RWPE2 (cell line): ENCODE data around the gene HDAC10.

Experiments
- ATAC-seq: fragments of 200-7000 bp; cut with Tn5 transposase; 3 replicates; pipeline ENCODE4 v1.9.1; 2021; ENCODE audit warnings: low read depth
- DNase-seq: peaks from one replicate; pipeline ENCODE4 v3.0.0-alpha.2; 2020; ENCODE audit warnings: low spot score
- H3K27ac ChIP-seq: fragments of 450-650 bp; 2 replicates; pipeline ENCODE4 v1.5.1; 2017; ENCODE audit warnings: mild to moderate bottlenecking; ENCODE audit not compliant: poor library complexity, severe bottlenecking
- H3K27me3 ChIP-seq: fragments of 250-450 bp; sonication (Bioruptor Pico); 2 replicates; pipeline ENCODE4 v1.5.1; 2021; ENCODE audit warnings: mild to moderate bottlenecking, moderate library complexity; ENCODE audit not compliant: insufficient read depth, poor library complexity, severe bottlenecking
- H3K36me3 ChIP-seq: fragments of 250-450 bp; sonication (Bioruptor Pico); 2 replicates; pipeline ENCODE4 v1.5.1; 2020; ENCODE audit warnings: low read depth, mild to moderate bottlenecking, moderate library complexity
- H3K4me1 ChIP-seq: fragments of 250-450 bp; sonication (Bioruptor Pico); 2 replicates; pipeline ENCODE4 v1.5.1; 2021; ENCODE audit warnings: mild to moderate bottlenecking, moderate library complexity; ENCODE audit not compliant: insufficient read depth, poor library complexity, severe bottlenecking
- H3K4me3 ChIP-seq: fragments of 250-450 bp; sonication (Bioruptor Pico); 2 replicates; pipeline ENCODE4 v1.5.1; 2021; ENCODE audit warnings: mild to moderate bottlenecking, moderate library complexity; ENCODE audit not compliant: severe bottlenecking
- H3K9me3 ChIP-seq: fragments of 250-450 bp; sonication (Bioruptor Pico); 2 replicates; pipeline ENCODE4 v1.5.1; 2021; ENCODE audit warnings: mild to moderate bottlenecking, moderate library complexity; ENCODE audit not compliant: severe bottlenecking
- TF ChIP-seq, protein P1 (sequence below): fragments of 450-650 bp; IDR thresholded peaks from one replicate; pipeline ENCODE4 v1.5.1; 2017; ENCODE audit warnings: mild to moderate bottlenecking, moderate library complexity; ENCODE audit not compliant: poor library complexity, severe bottlenecking

Gene HDAC10, protein sequence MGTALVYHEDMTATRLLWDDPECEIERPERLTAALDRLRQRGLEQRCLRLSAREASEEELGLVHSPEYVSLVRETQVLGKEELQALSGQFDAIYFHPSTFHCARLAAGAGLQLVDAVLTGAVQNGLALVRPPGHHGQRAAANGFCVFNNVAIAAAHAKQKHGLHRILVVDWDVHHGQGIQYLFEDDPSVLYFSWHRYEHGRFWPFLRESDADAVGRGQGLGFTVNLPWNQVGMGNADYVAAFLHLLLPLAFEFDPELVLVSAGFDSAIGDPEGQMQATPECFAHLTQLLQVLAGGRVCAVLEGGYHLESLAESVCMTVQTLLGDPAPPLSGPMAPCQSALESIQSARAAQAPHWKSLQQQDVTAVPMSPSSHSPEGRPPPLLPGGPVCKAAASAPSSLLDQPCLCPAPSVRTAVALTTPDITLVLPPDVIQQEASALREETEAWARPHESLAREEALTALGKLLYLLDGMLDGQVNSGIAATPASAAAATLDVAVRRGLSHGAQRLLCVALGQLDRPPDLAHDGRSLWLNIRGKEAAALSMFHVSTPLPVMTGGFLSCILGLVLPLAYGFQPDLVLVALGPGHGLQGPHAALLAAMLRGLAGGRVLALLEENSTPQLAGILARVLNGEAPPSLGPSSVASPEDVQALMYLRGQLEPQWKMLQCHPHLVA

DNA sequence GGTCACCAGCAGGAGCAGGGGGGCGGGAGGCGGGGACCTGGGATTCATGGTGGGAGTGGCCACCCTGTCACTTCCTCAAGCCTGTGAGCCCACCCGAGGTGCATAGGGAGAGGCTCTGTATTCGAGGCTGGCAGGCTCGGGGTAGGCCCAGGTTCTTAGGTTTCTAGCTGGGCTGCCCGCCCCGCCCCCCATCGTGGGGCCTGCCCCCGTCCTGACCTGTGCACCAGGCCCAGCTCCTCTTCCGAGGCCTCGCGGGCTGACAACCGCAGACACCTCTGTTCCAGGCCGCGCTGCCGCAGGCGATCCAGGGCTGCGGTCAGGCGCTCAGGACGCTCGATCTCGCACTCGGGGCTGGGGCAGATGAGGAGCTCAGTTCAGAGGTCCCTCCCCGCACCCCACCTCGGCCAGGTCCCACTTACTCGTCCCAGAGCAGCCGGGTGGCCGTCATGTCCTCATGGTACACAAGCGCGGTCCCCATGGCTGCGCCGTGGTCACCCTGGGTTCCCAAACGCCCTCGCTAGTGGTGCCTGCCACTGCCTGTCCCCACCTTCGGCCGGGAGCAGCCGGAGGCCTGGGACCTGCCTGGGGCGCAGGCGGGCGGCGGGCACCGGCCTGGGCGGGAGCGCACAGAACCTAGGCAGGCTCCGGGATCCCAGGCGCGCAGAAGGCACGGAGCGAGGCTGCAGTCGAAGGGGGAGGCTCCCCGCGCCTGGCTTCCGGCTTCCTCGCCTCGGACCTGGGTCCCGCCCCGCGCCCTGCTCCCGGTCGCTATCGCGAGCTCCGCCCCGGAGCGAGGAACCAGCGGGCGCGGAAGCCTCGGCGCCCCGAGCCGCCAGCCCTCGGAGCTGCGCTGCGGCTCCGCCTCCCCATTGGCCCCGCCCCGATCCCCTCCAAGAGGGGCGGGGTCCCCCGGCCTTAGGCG lies at the start of gene HDAC10:
TSS of gene HDAC10 (minus strand) at position 711 of the 922 bp plus-strand sequence. CDS start at position 478, 233 bp downstream.
- H3K27ac ChIP-seq = peak within 1 kb of the TSS; percentile 68
- H3K36me3 ChIP-seq = peaks cover 14% of the 10 kb centered on the region
- TF ChIP-seq, protein P1, sequence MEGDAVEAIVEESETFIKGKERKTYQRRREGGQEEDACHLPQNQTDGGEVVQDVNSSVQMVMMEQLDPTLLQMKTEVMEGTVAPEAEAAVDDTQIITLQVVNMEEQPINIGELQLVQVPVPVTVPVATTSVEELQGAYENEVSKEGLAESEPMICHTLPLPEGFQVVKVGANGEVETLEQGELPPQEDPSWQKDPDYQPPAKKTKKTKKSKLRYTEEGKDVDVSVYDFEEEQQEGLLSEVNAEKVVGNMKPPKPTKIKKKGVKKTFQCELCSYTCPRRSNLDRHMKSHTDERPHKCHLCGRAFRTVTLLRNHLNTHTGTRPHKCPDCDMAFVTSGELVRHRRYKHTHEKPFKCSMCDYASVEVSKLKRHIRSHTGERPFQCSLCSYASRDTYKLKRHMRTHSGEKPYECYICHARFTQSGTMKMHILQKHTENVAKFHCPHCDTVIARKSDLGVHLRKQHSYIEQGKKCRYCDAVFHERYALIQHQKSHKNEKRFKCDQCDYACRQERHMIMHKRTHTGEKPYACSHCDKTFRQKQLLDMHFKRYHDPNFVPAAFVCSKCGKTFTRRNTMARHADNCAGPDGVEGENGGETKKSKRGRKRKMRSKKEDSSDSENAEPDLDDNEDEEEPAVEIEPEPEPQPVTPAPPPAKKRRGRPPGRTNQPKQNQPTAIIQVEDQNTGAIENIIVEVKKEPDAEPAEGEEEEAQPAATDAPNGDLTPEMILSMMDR = no peak
- H3K9me3 ChIP-seq = no peaks in the 10 kb centered on the region
- ATAC-seq (peak; percentile 58), DNase-seq (no peak)
- H3K27me3 ChIP-seq = no peaks in the 10 kb centered on the region
- no peaks in the 10 kb centered on the region for H3K4me1 ChIP-seq
- H3K4me3 ChIP-seq = peak within 1 kb of the TSS; percentile 41

DNA sequence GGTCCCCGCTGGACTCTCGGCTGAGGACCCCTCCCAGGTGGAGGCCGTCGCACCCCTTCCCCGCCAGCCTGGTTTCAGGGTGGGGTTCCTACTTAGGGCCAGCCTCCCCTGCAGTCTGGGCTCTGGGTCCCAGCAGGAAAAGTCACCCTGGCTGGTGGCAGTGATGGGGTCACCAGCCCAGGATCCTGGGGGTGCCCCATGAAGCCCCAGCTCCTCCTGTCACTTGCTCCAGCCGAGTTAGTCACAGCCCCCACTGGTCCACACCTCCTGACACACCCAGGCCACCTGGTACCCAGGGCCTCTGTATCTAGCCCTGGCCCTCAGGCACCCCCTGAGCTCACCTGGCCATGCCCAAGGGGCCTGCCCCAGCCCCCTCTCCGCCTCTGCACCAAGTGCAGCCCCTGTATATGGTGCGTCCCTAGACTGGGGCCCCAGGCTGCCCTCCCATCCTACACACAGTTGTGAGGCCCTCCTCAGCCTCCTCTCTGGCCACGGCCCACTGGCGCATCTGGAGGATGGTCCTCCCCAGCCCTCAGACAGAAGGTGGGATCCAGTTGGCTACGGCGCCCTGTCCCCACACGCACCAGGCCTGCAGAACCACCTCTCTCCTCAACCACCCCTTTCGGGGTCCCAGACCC lies 49.7 kb upstream of the HDAC10 start:
- DNase-seq = no peak
- H3K27ac ChIP-seq = peak overlapping the region; percentile 99
- TF ChIP-seq, protein P1 = no peak
- peaks cover 50% of the 10 kb centered on the region for H3K4me1 ChIP-seq
- H3K27me3 ChIP-seq = no peaks in the 10 kb centered on the region
- H3K9me3 ChIP-seq = no peaks in the 10 kb centered on the region
- no peak for ATAC-seq
- no peak overlapping the region for H3K4me3 ChIP-seq
- H3K36me3 ChIP-seq = peaks cover 21% of the 10 kb centered on the region

DNA sequence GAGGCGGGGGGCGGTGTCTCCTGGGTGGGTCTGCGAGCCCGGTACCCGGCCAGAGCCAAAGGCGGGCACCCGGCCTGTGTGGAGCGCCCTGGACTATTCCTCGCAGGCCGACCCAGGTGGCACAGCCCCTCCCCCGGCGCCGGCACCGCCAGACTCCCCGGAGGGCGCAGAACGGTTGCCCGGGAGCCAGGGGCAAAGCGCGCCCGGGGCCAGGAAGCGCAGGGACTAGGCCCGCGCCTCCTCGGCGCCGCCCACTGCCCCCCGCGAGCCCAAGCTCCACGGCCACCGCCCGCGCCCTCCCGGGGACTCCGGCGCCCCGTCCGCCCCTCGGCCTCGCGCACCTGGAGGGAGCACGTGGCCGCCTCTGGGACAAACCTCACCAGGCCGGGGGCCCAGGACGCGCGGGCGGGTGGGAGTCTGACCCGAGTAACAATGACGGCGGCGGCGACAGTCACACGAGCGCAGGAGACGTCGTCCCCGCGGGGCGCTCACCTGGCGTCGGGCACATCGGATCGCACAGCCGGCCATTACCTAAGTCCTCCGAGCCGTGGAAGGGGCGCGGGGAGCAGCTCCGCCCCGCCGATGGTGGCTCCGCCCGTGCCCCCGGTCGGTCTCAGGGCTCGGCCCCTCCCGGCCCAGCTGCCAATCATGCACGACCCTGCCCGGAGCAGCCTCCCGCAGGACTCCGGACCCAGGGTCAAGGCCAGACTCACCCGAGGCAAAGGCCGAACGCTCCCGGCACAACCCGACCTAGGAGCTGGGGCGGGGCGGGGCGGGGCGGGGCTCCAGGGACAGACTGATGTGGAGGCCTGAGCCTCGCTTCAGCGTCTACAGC lies 48.9 kb upstream of the HDAC10 start:
- H3K4me1 ChIP-seq = peaks cover 43% of the 10 kb centered on the region
- peak overlapping the region; percentile 99 for H3K27ac ChIP-seq
- peaks cover 25% of the 10 kb centered on the region for H3K36me3 ChIP-seq
- H3K27me3 ChIP-seq = no peaks in the 10 kb centered on the region
- ATAC-seq = no peak
- H3K9me3 ChIP-seq = no peaks in the 10 kb centered on the region
- no peak for DNase-seq
- TF ChIP-seq, protein P1 = no peak
- H3K4me3 ChIP-seq = no peak overlapping the region
